GM12878 (cell line): ENCODE results near the gene TMEM132C. TPM values are rescaled to one million over a fixed set of nuclear protein-coding genes. Genes with fewer than 3 reads are reported as not detected.

Source experiments
- ATAC-seq: fragments of 200-7000 bp; cut with Tn5 transposase; 3 replicates; pipeline ENCODE4 v1.9.1; 2020; ENCODE audit warnings: mild to moderate bottlenecking, moderate library complexity
- BruUV-seq: library from RNA; stranded (reverse); fragments of 400-500 nt; replicated peaks from 2 replicates; lab custom pipeline; 2021; lab: Mats Ljungman, UMichigan
- CTCF ChIA-PET: fragments of 300-600 bp; sonication (Branson Sonifier 250); formaldehyde crosslinking; extraction: SDS; loops from one replicate; lab custom pipeline; 2021; ENCODE audit warnings: inconsistent platforms; lab: Yijun Ruan, JAX
- POLR2A ChIA-PET: fragments of 350-600 bp; formaldehyde crosslinking; extraction: SDS; loops from one replicate; lab custom pipeline; 2021; ENCODE audit warnings: inconsistent platforms; lab: Charles Lee
- RAD21 ChIA-PET: fragments of 300-600 bp; sonication (Branson Sonifier 250); formaldehyde crosslinking; loops from one replicate; lab custom pipeline; 2023; ENCODE audit warnings: antibody characterized with exemption; ENCODE audit not compliant: unreplicated experiment; lab: Charles Lee
- SMC1A ChIA-PET: fragments of 300-600 bp; sonication (Branson Sonifier 250); formaldehyde crosslinking; loops from one replicate; lab custom pipeline; 2023; ENCODE audit not compliant: unreplicated experiment, uncharacterized antibody; lab: Charles Lee
- DNase-seq: peaks from one replicate; pipeline ENCODE4 v3.0.0-alpha.2; 2011; ENCODE audit warnings: low read depth, low spot score
- FAIRE-seq: peaks from 3 replicates; lab custom pipeline; 2011; peaks lifted over from hg19 to GRCh38; lab: Jason Lieb, UNC
- H2AFZ ChIP-seq: 2 replicates; pipeline ENCODE4 v1.6.0; 2011; ENCODE audit warnings: low read depth, low read length, control low read depth; ENCODE audit not compliant: control insufficient read depth
- H3K27ac ChIP-seq: 2 replicates; pipeline ENCODE4 v1.5.1; 2011; ENCODE audit warnings: control low read depth; ENCODE audit not compliant: control insufficient read depth, insufficient read depth
- H3K27me3 ChIP-seq, 2 experiments: replicated peaks in 1 of 2; 2 replicates each; pipeline versions ENCODE4 v1.6.0 to v1.6.1; 2011; ENCODE audit warnings: low read length in 1 of 2; ENCODE audit not compliant: control insufficient read depth in 2 of 2, insufficient read depth in 2 of 2
- H3K36me3 ChIP-seq, 2 experiments: 2 replicates each; pipeline ENCODE4 v1.5.1; 2011; ENCODE audit warnings: low read length in 1 of 2; ENCODE audit not compliant: control insufficient read depth in 2 of 2, insufficient read depth in 2 of 2
- H3K4me1 ChIP-seq: 2 replicates; pipeline ENCODE4 v1.6.1; 2011; ENCODE audit warnings: mild to moderate bottlenecking, low read length, moderate library complexity, mixed read lengths; ENCODE audit not compliant: control insufficient read depth, insufficient read depth
- H3K4me2 ChIP-seq: 2 replicates; pipeline ENCODE4 v1.6.0; 2011; ENCODE audit warnings: control low read depth; ENCODE audit not compliant: control insufficient read depth, insufficient read depth
- H3K4me3 ChIP-seq: fragments of 200-600 bp; sonication (generic); 2 replicates; pipeline ENCODE4 v1.5.1; 2016
- H3K79me2 ChIP-seq: 2 replicates; pipeline ENCODE4 v1.6.0; 2011; ENCODE audit warnings: low read length; ENCODE audit not compliant: control insufficient read depth, insufficient read depth
- H3K9ac ChIP-seq: 2 replicates; pipeline ENCODE4 v1.8.0; 2011; ENCODE audit warnings: low read length, control low read depth, mixed read lengths; ENCODE audit not compliant: control insufficient read depth, insufficient read depth
- H3K9me3 ChIP-seq: replicated peaks from 3 replicates; pipeline ENCODE4 v1.5.1; 2011; ENCODE audit warnings: mild to moderate bottlenecking, low read length; ENCODE audit not compliant: control insufficient read depth, insufficient read depth
- H4K20me1 ChIP-seq: 2 replicates; pipeline ENCODE4 v1.6.0; 2011; ENCODE audit not compliant: control insufficient read depth, insufficient read depth
- BMI1 ChIP-seq: fragments of 450-650 bp; IDR thresholded peaks from 2 replicates; pipeline ENCODE4 v1.6.1; 2016; ENCODE audit warnings: mild to moderate bottlenecking, moderate library complexity, borderline replicate concordance
- IKZF2 ChIP-seq, 2 experiments: fragments of 450-650 bp; IDR thresholded peaks; 2 replicates each; pipeline ENCODE4 v1.6.1; 2017; ENCODE audit warnings: mild to moderate bottlenecking in 2 of 2, moderate library complexity in 2 of 2
- MXI1 ChIP-seq: fragments of 150-350 bp; IDR thresholded peaks from 2 replicates; pipeline ENCODE4 v1.6.1; 2011; ENCODE audit warnings: low read depth, mild to moderate bottlenecking, inconsistent platforms, low read length, improper control_type of control experiment
- RAD21 ChIP-seq: IDR thresholded peaks from 2 replicates; pipeline ENCODE4 v1.6.1; 2011; ENCODE audit warnings: mild to moderate bottlenecking, low read depth, low read length, moderate library complexity; ENCODE audit not compliant: insufficient read depth
- SMAD1 ChIP-seq: fragments of 450-650 bp; IDR thresholded peaks from 2 replicates; pipeline ENCODE4 v1.6.1; 2018; ENCODE audit warnings: mild to moderate bottlenecking, low read depth; ENCODE audit not compliant: partially characterized antibody
- SREBF2 ChIP-seq: IDR thresholded peaks from 2 replicates; pipeline ENCODE4 v1.6.1; 2012; ENCODE audit warnings: mild to moderate bottlenecking, low read length
- ZNF24 ChIP-seq: fragments of 450-650 bp; IDR thresholded peaks from 2 replicates; pipeline ENCODE4 v1.6.1; 2017; ENCODE audit warnings: antibody characterized with exemption, mild to moderate bottlenecking
- WGBS: methylation state at CpG from one replicate; pipeline ENCODE4 v1.1.6; 2016; ENCODE audit warnings: low lambda C conversion rate; ENCODE audit not compliant: insufficient replicate concordance, insufficient coverage; ENCODE audit errors: missing lambda C conversion rate; 5-methylcytosine and 5-hydroxymethylcytosine counted together
- in situ Hi-C: fragments of 300-500 bp; cut with MboI; formaldehyde crosslinking; loops from 9 replicates; pipeline ENCODE4 v1.14.3; 2018; ENCODE audit warnings: mixed read lengths
- intact Hi-C: fragments of 100-400 bp; cut with micrococcal nuclease; formaldehyde crosslinking; loops from one replicate; pipeline ENCODE4 v1.14.2; 2022; ENCODE audit not compliant: unreplicated experiment
- polyA plus RNA-seq, 11 experiments: library from polyadenylated mRNA; depleted of rRNA in 4 of 11; unstranded in 6 of 11; stranded (reverse) in 5 of 11; fragments of >200 nt; fragmentation: Nextera tagmentation in 4 of 11; fragmentation: Illumina TruSeq in 1 of 11; extraction: Ambion mirVana in 4 of 11; extraction: Trizol in 1 of 11; gene quantifications; 1 replicate in 1 of 11; 2 replicates in 10 of 11; pipeline versions ENCODE4 v1.2.1 to v1.2.3, GENCODE V29; 2011 to 2016; ENCODE audit warnings: inconsistent platforms in 2 of 11, missing spikeins in 2 of 11, low read depth in 1 of 11
- total RNA-seq, 4 experiments: library from RNA; depleted of rRNA in 3 of 4; stranded (reverse); fragments of >200 nt in 3 of 4; fragmentation: Illumina TruSeq in 1 of 4; extraction: Trizol in 1 of 4; gene quantifications; 2 replicates each; pipeline versions ENCODE4 v1.2.1 to v1.2.3, GENCODE V29; 2013 to 2021
- TF ChIP-seq, protein P1 (sequence below): fragments of 450-650 bp; IDR thresholded peaks from 2 replicates; pipeline ENCODE4 v1.6.1; 2018; ENCODE audit warnings: borderline replicate concordance, mild to moderate bottlenecking; ENCODE audit not compliant: partially characterized antibody
- TF ChIP-seq, protein P2 (sequence below), 3 experiments: IDR thresholded peaks in 2 of 3; conservative IDR thresholded peaks in 1 of 3; 2 replicates each; pipeline ENCODE4 v1.5.1; 2011; ENCODE audit warnings: low read depth in 3 of 3, low read length in 3 of 3, mild to moderate bottlenecking in 3 of 3, control low read depth in 2 of 3, moderate library complexity in 2 of 3, inconsistent platforms in 1 of 3, mixed read lengths in 1 of 3; ENCODE audit not compliant: control insufficient read depth in 2 of 3, insufficient read depth in 1 of 3; ENCODE audit errors: extremely low read depth in 1 of 3
- TF ChIP-seq, protein P3 (sequence below): fragments of 450-650 bp; formaldehyde crosslinking; IDR thresholded peaks from 2 replicates; pipeline ENCODE4 v1.4.0; 2022; ENCODE audit warnings: mild to moderate bottlenecking, moderate library complexity

The TMEM132C gene
- total and polyA plus RNA-seq, 10 of the 15 experiments (the other 5 are each of a cell fraction or from before 2014, with no cell fraction given): not detected

DNA sequence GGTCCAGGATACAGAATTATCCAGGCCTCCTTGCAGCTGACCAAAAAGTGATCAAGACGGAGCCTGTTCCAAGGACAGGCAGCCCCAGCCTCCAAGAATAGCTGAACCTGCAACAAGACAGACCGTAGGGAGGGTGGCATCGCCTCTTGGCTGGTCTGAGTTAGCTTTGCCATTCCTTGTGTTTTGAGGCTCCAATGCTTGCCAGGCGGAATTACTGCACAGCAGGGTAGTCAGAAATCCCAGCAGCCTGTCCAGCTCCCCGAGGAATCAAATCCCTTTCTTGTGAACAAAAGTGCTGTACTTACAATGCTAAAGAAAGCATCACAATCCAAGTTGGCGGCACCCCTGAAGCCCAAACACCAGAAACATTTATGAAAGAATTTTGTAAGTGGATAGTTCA lies 246.9 kb downstream of the TMEM132C start:
- CTCF ChIA-PET: no interaction called here
- WGBS: 9% methylated on average over 6 of the region's 6 CpGs
- H4K20me1 ChIP-seq: no peaks in the 10 kb centered on the region
- no peak overlapping the region for H3K4me3 ChIP-seq
- no peak overlapping the region for H2AFZ ChIP-seq
- no peak overlapping the region for H3K9ac ChIP-seq
- BruUV-seq: no TSS peak
- intact Hi-C loops (no loop called here), in situ Hi-C loops (no loop called here)
- FAIRE-seq: no peak
- TF ChIP-seq BMI1 (no peak), IKZF2 (IDR thresholded peaks at IDR 0.05) (no peak), ZNF24 (no peak), RAD21 (no peak), SREBF2 (no peak), SMAD1 (no peak), MXI1 (no peak)
- TF ChIP-seq, protein P1, sequence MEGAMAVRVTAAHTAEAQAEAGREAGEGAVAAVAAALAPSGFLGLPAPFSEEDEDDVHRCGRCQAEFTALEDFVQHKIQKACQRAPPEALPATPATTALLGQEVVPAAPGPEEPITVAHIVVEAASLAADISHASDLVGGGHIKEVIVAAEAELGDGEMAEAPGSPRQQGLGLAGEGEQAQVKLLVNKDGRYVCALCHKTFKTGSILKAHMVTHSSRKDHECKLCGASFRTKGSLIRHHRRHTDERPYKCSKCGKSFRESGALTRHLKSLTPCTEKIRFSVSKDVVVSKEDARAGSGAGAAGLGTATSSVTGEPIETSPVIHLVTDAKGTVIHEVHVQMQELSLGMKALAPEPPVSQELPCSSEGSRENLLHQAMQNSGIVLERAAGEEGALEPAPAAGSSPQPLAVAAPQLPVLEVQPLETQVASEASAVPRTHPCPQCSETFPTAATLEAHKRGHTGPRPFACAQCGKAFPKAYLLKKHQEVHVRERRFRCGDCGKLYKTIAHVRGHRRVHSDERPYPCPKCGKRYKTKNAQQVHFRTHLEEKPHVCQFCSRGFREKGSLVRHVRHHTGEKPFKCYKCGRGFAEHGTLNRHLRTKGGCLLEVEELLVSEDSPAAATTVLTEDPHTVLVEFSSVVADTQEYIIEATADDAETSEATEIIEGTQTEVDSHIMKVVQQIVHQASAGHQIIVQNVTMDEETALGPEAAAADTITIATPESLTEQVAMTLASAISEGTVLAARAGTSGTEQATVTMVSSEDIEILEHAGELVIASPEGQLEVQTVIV: no peak
- TF ChIP-seq, protein P2, sequence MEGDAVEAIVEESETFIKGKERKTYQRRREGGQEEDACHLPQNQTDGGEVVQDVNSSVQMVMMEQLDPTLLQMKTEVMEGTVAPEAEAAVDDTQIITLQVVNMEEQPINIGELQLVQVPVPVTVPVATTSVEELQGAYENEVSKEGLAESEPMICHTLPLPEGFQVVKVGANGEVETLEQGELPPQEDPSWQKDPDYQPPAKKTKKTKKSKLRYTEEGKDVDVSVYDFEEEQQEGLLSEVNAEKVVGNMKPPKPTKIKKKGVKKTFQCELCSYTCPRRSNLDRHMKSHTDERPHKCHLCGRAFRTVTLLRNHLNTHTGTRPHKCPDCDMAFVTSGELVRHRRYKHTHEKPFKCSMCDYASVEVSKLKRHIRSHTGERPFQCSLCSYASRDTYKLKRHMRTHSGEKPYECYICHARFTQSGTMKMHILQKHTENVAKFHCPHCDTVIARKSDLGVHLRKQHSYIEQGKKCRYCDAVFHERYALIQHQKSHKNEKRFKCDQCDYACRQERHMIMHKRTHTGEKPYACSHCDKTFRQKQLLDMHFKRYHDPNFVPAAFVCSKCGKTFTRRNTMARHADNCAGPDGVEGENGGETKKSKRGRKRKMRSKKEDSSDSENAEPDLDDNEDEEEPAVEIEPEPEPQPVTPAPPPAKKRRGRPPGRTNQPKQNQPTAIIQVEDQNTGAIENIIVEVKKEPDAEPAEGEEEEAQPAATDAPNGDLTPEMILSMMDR (IDR thresholded peaks at IDR 0.05 in 2 of 3, conservative IDR thresholded peaks at IDR 0.05 in 1 of 3; ENCODE audit: control insufficient read depth in 2 of 3, extremely low read depth in 1 of 3, insufficient read depth in 1 of 3, low read depth in 3 of 3, low read length in 3 of 3): no peak
- TF ChIP-seq, protein P3, sequence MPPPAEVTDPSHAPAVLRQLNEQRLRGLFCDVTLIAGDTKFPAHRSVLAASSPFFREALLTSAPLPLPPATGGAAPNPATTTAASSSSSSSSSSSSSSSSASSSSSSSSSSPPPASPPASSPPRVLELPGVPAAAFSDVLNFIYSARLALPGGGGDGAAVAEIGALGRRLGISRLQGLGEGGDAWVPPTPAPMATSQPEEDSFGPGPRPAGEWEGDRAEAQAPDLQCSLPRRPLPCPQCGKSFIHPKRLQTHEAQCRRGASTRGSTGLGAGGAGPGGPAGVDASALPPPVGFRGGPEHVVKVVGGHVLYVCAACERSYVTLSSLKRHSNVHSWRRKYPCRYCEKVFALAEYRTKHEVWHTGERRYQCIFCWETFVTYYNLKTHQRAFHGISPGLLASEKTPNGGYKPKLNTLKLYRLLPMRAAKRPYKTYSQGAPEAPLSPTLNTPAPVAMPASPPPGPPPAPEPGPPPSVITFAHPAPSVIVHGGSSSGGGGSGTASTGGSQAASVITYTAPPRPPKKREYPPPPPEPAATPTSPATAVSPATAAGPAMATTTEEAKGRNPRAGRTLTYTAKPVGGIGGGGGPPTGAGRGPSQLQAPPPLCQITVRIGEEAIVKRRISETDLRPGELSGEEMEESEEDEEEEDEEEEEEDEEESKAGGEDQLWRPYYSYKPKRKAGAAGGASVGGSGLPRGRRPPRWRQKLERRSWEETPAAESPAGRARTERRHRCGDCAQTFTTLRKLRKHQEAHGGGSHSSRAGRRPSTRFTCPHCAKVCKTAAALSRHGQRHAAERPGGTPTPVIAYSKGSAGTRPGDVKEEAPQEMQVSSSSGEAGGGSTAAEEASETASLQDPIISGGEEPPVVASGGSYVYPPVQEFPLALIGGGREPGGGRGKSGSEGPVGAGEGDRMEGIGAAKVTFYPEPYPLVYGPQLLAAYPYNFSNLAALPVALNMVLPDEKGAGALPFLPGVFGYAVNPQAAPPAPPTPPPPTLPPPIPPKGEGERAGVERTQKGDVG: no peak
- no peaks in the 10 kb centered on the region for H3K4me1 ChIP-seq
- RAD21 ChIA-PET: no interaction called here
- H3K36me3 ChIP-seq: no peaks in the 10 kb centered on the region
- H3K27me3 ChIP-seq: no peaks in the 10 kb centered on the region
- no peaks in the 10 kb centered on the region for H3K79me2 ChIP-seq
- SMC1A ChIA-PET: no interaction called here
- DNase-seq: no peak
- H3K4me2 ChIP-seq: no peak overlapping the region
- no peaks in the 10 kb centered on the region; the same call in 2 of the 3 replicates for H3K9me3 ChIP-seq
- POLR2A ChIA-PET: no interaction called here
- no peak for ATAC-seq
- no peak overlapping the region for H3K27ac ChIP-seq
